Measurements from ENCODE around the gene JPH4.

GRCh38 chr14:23573384-23574015, 5.1 kb downstream of the JPH4 start:
- TF ChIP-seq CTCF (conservative IDR thresholded peaks at IDR 0.05), result no peak
- TF ChIP-seq ZFX (IDR thresholded peaks at IDR 0.05), result no peak
